Suprapubic skin (tissue), 4 donors: ENCODE measurements around the gene ARL5B.

ENCODE experiments used
- CTCF ChIP-seq, 2 donors: fragments of 200-600 bp in 1 of 2; fragments of 450-650 bp in 1 of 2; sonication (generic) in 1 of 2; IDR thresholded peaks; one replicate each; pipeline ENCODE4 v1.5.1; 2016 to 2019; ENCODE audit warnings: antibody characterized with exemption in 2 of 2, mild to moderate bottlenecking in 1 of 2, moderate library complexity in 1 of 2
- EP300 ChIP-seq: sonication (generic); formaldehyde crosslinking; IDR thresholded peaks from one replicate; pipeline ENCODE4 v1.6.1; 2017; ENCODE audit warnings: antibody characterized with exemption
- POLR2A ChIP-seq, 2 donors: fragments of 450-650 bp; IDR thresholded peaks; one replicate each; pipeline ENCODE4 v1.6.1; 2017; ENCODE audit warnings: antibody characterized with exemption in 2 of 2, mild to moderate bottlenecking in 2 of 2, moderate library complexity in 2 of 2
- POLR2AphosphoS5 ChIP-seq, 3 donors: sonication (generic); formaldehyde crosslinking; IDR thresholded peaks; one replicate each; pipeline ENCODE4 v1.6.1; 2017; ENCODE audit warnings: antibody characterized with exemption in 3 of 3

- no peak for TF ChIP-seq CTCF (IDR thresholded peaks at IDR 0.05)
- no peak for TF ChIP-seq EP300
- TF ChIP-seq POLR2A (IDR thresholded peaks at IDR 0.05) = no peak
- no peak for TF ChIP-seq POLR2AphosphoS5 (IDR thresholded peaks at IDR 0.05)
Measured at GRCh38 chr10:18683427-18683826, 24.2 kb downstream of the ARL5B start.
